Left kidney (tissue), 2 donors: ENCODE results near the gene CPSF4. TPM values are rescaled to one million over a fixed set of nuclear protein-coding genes. Genes with fewer than 3 reads are reported as not detected.
"Not testable (repeated sequence)": the region's sequence is repeated elsewhere in the genome, so short reads cannot be mapped to it uniquely, and the experiment has no call there.

Experiments used
- DNase-seq: peaks from one replicate; pipeline ENCODE4 v3.0.0-alpha.2; 2013
- polyA plus RNA-seq: library from polyadenylated mRNA; unstranded; fragments of 120-200 nt; gene quantifications from one replicate; pipeline ENCODE4 v1.2.1, GENCODE V29; 2013; ENCODE audit not compliant: insufficient read length

The CPSF4 gene
- polyA plus RNA-seq, 1 donor = 41.8 TPM

GRCh38 chr7:99406557-99406956 is 32.2 kb upstream of the CPSF4 start:
- no peak for DNase-seq

GRCh38 chr7:99407872-99408378 is 30.8 kb upstream of the CPSF4 start:
- no peak for DNase-seq

- peak; percentile 91 for DNase-seq
Observed at GRCh38 chr7:99408379-99409191, 30.2 kb upstream of the CPSF4 start, which contains the start of the genes BUD31 and PDAP1. Gene BUD31, plus strand, starts transcription at chr7:99408969. Its CDS starts 2,124 bp downstream, at chr7:99411093. Gene PDAP1, minus strand, starts transcription at chr7:99408597. Its CDS starts 49 bp downstream, at chr7:99408548.

DNA sequence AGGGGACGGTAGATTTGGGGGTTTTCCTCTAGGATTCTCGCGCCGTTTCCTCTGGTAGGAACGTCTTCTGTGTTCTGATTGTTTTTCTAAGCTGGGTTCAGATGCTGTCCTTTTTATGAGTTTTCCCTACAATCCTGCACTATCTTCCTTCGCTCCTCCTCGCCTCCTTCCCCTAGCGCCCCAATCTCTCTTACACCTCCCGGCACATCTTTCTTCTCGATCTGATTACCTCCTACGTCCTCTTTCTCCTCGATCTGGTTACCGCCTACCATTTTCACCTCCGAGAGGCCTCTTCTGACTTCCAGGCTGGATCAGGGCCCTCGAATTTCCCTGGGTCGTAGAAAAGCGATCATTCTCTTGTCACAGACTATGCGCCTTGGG is 29.6 kb upstream of the CPSF4 start:
- DNase-seq = no peak

GRCh38 chr7:99409806-99410205 is 28.9 kb upstream of the CPSF4 start:
- no peak for DNase-seq

DNA sequence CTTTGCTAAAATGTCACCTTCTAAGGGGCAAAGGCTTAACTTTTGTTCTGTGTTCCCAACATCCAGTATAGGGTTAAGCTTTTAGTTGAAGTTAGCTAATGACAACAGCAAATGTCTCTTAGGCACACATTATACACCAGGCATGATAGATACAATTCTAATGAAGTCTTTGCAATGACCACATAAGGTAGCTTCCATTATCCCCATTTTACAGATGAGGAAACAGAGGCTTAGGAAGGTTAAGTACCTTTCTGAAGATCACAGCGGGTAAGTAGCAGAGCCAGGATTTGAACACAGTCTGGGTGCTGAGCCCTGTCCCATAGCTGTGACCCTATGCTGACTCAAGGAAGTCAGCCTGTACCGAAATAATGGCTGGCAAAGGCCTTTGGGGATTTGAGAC is 28.1 kb upstream of the CPSF4 start:
- no peak for DNase-seq

DNA sequence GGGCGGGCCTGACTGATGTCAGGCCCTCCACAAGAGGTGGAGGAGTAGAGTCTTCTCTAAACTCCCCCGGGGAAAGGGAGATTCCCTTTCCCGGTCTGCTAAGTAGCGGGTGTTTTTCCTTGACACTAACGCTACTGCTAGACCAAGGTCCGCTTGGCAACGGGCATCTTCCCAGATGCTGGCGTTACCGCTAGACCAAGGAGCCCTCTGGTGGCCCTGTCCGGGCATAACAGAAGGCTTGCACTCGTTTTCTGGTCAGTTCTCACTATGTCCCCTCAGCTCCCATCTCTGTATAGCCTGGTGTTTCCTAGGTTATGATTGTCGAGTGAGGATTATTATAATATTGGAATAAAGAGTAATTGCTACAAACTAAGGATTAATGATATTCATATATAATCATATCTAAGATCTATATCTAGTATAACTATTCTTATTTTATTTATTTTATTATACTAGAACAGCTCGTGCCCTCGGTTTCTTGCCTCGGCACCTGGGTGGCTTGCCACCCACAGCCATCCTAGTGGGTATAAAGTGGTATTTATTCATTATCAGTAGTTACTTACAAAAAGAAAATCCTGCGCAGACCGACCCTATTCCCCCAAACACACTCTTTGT is 23.1 kb upstream of the CPSF4 start:
- DNase-seq = not testable (repeated sequence)

DNA sequence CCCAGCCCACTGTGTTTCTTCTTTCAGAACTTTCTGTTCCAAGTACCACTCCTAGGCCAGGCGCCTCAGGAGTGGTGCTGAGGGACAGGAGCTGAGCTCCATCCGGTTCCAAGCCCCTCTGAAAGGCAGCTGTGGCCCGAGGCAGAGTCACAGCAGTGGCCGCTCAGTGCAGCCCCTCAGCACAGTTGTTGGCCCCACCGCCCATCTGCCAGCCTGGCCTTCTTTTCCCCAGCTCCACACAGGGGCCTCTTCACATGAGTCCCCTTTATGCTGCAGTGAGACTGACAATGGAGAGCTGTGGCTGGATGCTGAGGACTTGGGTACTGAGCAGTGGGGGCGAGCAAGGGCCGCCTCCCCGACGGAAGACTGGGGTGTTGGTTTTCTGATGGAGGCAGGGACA is 20.5 kb upstream of the CPSF4 start:
- no peak for DNase-seq

DNA sequence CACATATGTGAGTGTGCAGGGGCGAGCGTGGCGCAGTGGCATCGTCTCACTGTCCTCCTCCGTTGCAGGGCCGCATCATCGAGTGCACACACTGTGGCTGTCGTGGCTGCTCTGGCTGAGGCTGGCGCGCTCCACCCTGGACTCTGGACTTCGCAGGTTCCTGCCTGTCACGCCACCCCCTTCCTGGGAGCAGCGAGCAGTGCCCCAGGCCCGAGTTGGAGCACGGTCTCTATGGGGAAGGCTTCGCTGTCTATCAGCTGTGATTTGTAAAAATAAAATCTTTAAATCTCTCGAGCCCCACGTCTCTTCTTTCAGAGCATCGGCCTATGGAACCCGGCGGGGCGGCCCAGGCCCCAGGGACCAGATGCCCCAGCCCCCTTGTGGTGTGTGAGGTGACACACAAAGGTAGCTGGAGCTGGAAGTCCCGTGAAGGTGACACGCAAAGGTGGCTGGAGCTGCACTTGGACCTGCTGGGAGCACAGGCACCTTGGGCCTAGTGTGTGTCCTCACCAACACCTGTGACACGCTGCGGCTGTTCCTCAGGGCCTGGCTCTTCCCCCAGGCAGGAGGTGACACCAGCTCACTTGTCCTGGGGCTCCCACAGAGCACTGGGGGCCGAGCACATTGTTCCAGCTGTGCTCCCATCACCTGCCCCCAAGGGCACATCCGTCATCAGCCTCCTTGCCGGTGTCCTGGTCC is 19.3 kb upstream of the CPSF4 start:
- no peak for DNase-seq

- DNase-seq = no peak
Observed at GRCh38 chr7:99420213-99420612, 18.5 kb upstream of the CPSF4 start.

GRCh38 chr7:99420986-99421385 is 17.8 kb upstream of the CPSF4 start:
- DNase-seq = no peak

DNA sequence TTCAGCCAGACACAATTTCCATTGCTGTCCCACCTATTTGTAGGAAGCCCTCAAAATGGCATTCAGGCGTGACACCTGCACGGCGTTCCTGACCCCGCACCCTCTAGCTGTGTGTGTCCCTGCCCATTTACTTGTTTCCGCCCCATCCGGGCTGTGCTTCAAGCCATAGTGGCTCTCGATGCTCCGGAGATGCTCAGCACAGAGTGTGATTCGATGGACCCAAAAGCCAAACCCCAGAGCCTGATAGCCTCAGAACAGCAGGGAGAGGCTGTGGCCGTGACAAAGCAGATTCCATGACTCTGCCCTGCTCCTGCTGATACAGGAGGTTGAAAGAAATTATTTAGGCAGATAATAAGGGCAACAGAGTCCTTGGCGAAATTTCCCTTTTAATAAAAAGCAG is 16.6 kb upstream of the CPSF4 start:
- DNase-seq = no peak

DNA sequence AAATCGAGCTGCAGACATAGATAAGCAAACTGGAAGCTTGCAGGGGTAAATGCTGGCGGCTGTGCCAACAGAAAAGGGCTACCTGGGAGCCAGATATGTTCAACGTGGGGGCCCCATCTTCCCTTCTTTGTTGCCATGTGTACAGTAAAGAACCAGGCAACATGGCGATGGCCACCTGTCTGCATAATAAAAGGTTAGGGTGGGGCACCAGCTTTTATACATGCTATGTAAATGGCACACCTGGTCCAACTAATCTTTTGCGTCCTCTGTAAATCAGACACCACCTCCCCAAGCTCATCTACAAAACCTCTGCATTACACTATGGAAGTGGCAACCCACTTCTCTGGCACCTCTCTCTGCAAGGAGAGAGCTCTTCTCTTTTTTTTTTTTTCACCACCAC is 16.1 kb upstream of the CPSF4 start:
- DNase-seq = no peak

- DNase-seq = no peak
Observed at GRCh38 chr7:99424932-99425730, 13.6 kb upstream of the CPSF4 start.

GRCh38 chr7:99428972-99429566 is 9.7 kb upstream of the CPSF4 start:
- no peak for DNase-seq

DNA sequence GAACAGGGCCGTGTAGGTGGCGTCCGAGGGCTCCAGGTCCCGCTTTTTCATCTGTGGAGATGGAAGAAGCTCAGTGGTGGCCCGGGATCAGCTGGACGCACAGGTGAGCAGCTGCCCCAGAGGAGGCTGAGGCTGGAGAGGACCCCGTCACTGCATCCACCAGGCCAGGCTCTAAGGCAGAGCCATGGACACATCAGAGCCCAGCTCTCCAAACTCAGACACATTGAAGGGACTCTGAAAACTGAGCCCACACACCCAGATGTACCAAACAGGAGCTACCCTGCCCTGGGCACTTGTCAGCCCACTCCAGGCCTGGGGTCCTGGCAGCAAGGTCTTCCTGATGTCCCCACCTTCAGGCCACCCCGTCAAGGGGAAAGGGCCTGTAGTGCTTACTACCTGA is 9.0 kb upstream of the CPSF4 start:
- DNase-seq = no peak

GRCh38 chr7:99431756-99432540 is 6.8 kb upstream of the CPSF4 start:
- not testable (repeated sequence) for DNase-seq

DNA sequence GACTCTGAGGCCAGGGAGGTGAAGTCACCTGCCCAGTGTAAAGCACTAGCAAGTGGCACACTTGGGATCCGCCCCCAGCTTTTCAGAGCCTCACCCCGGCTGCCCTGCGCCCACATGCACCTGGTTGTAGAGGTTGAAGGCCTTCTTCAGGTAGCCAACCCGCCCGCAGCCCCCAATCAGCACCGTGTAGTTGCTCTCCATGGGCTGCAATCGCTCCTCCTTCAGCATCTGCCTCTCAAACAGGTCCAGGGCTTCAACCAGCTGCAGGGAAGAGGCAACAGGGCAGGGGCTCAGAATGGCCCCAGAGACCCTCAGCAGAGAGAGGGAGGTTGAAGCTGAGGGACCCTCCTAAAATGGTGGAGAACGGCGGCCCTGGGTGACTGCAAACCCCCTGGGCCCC is 5.6 kb upstream of the CPSF4 start:
- DNase-seq = no peak

- DNase-seq = no peak
Observed at GRCh38 chr7:99437946-99438572, 684 bp upstream of the CPSF4 start.

DNA sequence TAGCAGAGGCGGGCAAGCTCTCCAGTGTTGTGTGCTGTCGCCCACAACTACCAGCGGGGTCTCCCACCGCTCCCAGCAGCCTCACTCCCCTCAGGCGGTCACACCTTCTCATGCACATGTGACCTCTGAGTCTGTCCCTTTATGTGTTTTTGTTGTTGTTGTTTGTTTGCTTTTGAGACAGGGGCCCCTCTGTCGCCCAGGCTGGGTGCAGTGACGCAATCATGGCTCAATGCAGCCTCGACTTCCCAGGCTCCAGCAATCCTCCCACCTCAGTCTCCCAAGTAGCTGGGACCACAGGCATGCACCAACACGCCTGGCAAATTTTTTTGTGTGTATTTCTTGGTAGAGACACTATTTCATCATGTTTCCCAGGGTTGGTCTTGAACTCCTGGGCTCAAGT is 1.5 kb downstream of the CPSF4 start:
- DNase-seq = no peak
